BLaER1 treated with 17β-estradiol and CSF1 and Interleukin-3, amounts not matched to agents 10 nM and 100 nM (cell line): Measurements from ENCODE around the gene ADGRB3.
"Not testable (repeated sequence)": the region's sequence is repeated elsewhere in the genome, so short reads cannot be mapped to it uniquely, and the experiment has no call there.

Experiments
- H3K27ac ChIP-seq, 11 experiments: shearing (Covaris generic); formaldehyde crosslinking; 2 replicates each; pipeline ENCODE4 v1.8.1; 2022
- H3K27me3 ChIP-seq, 11 experiments: shearing (Covaris generic); formaldehyde crosslinking; 2 replicates each; pipeline ENCODE4 v1.8.1; 2022
- H3K36me3 ChIP-seq, 11 experiments: shearing (Covaris generic); formaldehyde crosslinking; 2 replicates each; pipeline ENCODE4 v1.8.1; 2022
- H3K4me1 ChIP-seq, 10 experiments: shearing (Covaris generic); formaldehyde crosslinking; 2 replicates each; pipeline ENCODE4 v1.8.1; 2022
- H3K4me2 ChIP-seq, 11 experiments: shearing (Covaris generic); formaldehyde crosslinking; 2 replicates each; pipeline ENCODE4 v1.8.1; 2022
- H3K4me3 ChIP-seq, 10 experiments: shearing (Covaris generic); formaldehyde crosslinking; 2 replicates each; pipeline ENCODE4 v1.8.1; 2022
- H3K9ac ChIP-seq, 11 experiments: shearing (Covaris generic); formaldehyde crosslinking; 2 replicates each; pipeline ENCODE4 v1.8.1; 2022
- H3K9me3 ChIP-seq, 11 experiments: shearing (Covaris generic); formaldehyde crosslinking; replicated peaks in 1 of 11; 2 replicates each; pipeline ENCODE4 v1.8.1; 2022
- H4K20me1 ChIP-seq, 11 experiments: shearing (Covaris generic); formaldehyde crosslinking; 2 replicates each; pipeline ENCODE4 v1.8.1; 2022
- Cebpa-rat ChIP-seq, 11 experiments: shearing (Covaris generic); IDR thresholded peaks; 2 replicates each; pipeline ENCODE4 v1.8.1; 2022

Gene ADGRB3

DNA sequence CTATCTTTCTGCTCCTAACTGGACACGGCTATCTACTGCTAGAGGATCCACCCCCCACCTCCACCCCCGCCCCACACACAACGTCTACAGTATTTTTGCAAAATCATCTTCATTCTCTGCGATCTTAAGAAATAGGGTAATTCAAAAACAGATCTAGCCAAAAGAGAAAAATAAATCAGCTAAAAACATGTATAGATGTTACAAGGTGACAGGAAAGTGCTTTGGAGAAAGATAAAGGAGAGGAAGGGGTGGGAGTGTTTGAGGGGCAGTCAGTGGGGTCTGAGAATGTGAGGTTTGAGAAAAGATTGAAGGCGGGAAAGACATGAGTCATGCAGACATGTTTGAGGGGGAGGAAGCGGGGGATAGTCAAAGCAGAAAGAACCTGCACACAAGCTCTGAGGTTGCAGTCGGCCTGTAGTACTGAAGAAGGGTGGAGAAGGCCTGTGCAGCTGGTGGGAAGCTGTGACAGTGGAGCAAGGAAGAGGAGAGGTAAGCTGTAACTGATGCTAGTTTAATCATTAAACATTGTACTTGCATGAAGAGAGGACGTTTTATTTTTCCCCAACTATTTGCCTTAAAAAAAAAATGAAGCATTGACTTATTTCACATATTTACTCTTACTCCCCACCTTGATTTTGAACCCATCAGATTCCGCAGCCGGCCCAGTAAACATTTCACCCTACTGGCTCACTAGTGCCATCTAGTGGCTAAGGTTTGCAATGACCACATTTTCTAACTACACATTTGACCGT is 332.6 kb downstream of the ADGRB3 start:
- Histone ChIP-seq H3K4me3 (no peak overlapping the region), H3K9me3 (no peaks in the 10 kb centered on the region), H3K4me2 (0 out of 22 replicates have a peak overlapping the region, but pooled peaks of 1 of the 11 experiments have one; percentile 12), H3K9ac (no peak overlapping the region), H3K27ac (no peak overlapping the region), H3K36me3 (no peaks in the 10 kb centered on the region), H3K27me3 (no peaks in the 10 kb centered on the region), H3K4me1 (peaks cover 0 to 4% (median 0%) of the 10 kb centered on the region in 10 experiments; a peak in 1 of 20 replicates), H4K20me1 (no peaks in the 10 kb centered on the region)
- no peak for TF ChIP-seq Cebpa-rat (IDR thresholded peaks at IDR 0.05)

DNA sequence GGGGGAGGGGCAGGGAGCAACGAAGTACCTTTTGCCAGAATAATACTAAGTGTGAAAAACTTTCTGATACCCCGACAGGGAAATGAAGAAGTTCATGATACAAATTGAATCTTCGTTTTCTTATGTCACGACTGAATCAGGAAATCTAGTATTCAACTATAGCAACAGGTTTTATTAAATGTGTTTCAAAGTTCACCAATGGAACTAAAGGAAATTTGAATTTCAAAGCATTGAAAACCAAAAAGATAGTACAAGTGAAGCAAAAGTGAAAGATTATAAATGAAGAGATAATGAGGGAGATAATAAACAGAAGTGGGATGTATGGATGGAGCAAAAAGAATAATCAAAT is 333.2 kb downstream of the ADGRB3 start:
- Histone ChIP-seq H3K27me3 (no peaks in the 10 kb centered on the region), H3K4me1 (peaks cover 0 to 4% (median 0%) of the 10 kb centered on the region in 10 experiments; a peak in 1 of 20 replicates), H3K9me3 (no peaks in the 10 kb centered on the region), H3K9ac (no peak overlapping the region), H3K4me2 (no peak overlapping the region), H3K27ac (no peak overlapping the region), H3K36me3 (no peaks in the 10 kb centered on the region), H3K4me3 (no peak overlapping the region), H4K20me1 (no peaks in the 10 kb centered on the region)
- TF ChIP-seq Cebpa-rat (IDR thresholded peaks at IDR 0.05): no peak

DNA sequence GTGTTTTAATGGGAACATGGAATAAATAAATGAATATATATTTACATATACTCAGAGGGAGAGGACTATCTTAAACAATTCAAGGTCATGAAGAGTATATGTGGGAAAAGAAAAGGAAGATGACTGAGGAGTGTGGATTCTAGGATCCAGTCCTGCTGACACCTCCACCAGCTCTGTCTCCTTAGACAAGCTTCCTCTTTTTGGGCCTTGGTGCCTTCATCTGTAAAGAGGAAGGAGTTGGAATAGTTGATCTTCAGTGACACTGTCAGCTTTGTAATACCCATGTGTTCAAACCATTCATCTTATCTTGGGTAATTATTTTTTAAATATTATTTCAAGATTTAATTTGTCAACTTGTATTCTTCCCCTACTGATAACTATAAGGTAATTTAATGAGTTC is 338.0 kb downstream of the ADGRB3 start:
- Histone ChIP-seq H4K20me1 (no peaks in the 10 kb centered on the region), H3K9ac (no peak overlapping the region), H3K27ac (no peak overlapping the region), H3K27me3 (no peaks in the 10 kb centered on the region), H3K9me3 (no peaks in the 10 kb centered on the region), H3K4me3 (no peak overlapping the region), H3K36me3 (no peaks in the 10 kb centered on the region), H3K4me1 (0 out of 20 replicates have a peak, but pooled peaks cover 0 to 1% (median 0%) of the 10 kb centered on the region in 10 experiments), H3K4me2 (no peak overlapping the region)
- TF ChIP-seq Cebpa-rat (IDR thresholded peaks at IDR 0.05): no peak

DNA sequence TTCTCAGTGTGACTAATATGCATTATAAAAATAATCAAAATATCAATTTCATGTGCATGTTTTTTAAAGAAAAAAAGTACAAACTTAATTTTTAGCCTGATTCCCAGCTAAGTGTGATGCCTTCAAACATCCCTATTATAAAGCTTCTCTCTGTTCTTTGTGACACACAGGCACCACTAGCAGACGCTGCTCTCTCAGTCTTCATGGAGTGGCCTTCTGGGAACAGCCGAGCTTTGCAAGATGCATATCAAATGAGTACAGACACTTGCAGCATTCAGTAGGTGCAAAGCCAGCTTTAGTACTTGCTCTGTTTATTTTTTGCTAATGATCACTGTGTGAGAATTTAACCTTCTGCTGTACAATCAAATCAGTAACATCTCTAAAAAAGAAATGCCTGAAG is 340.0 kb downstream of the ADGRB3 start:
- Histone ChIP-seq H3K27me3 (no peaks in the 10 kb centered on the region), H4K20me1 (no peaks in the 10 kb centered on the region), H3K4me1 (peaks cover 0 to 5% (median 0%) of the 10 kb centered on the region in 10 experiments; a peak in 1 of 20 replicates), H3K36me3 (no peaks in the 10 kb centered on the region), H3K9me3 (no peaks in the 10 kb centered on the region), H3K4me3 (no peak overlapping the region), H3K27ac (no peak overlapping the region), H3K9ac (no peak overlapping the region), H3K4me2 (no peak overlapping the region)
- TF ChIP-seq Cebpa-rat (IDR thresholded peaks at IDR 0.05): no peak

DNA sequence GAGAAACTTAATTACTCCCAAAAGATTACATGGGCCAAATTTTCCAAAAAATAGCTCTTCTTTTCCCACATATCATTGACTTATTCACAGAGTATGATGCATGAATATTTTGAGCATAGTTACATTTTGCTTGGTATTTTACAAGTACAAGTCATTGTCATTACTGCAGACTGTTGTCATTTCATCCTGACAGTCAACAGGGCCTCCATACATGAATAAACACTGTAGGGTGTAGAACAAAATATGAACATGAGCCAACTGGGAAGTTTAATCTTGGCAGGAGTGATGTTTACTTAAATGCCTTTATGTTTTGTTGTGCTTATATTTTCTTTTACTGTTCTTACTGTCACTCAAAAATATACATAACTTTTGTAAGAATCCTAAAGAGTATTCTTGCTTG is 340.7 kb downstream of the ADGRB3 start:
- no peak for TF ChIP-seq Cebpa-rat (IDR thresholded peaks at IDR 0.05)
- no peaks in the 10 kb centered on the region for H3K27me3 ChIP-seq
- no peak overlapping the region for H3K4me3 ChIP-seq
- H3K9ac ChIP-seq: no peak overlapping the region
- no peaks in the 10 kb centered on the region for H3K36me3 ChIP-seq
- H3K9me3 ChIP-seq: no peaks in the 10 kb centered on the region
- no peak overlapping the region for H3K27ac ChIP-seq
- H3K4me2 ChIP-seq: no peak overlapping the region
- H3K4me1 ChIP-seq: peaks cover 0 to 5% (median 0%) of the 10 kb centered on the region in 10 experiments; a peak in 1 of 20 replicates
- H4K20me1 ChIP-seq: no peaks in the 10 kb centered on the region

DNA sequence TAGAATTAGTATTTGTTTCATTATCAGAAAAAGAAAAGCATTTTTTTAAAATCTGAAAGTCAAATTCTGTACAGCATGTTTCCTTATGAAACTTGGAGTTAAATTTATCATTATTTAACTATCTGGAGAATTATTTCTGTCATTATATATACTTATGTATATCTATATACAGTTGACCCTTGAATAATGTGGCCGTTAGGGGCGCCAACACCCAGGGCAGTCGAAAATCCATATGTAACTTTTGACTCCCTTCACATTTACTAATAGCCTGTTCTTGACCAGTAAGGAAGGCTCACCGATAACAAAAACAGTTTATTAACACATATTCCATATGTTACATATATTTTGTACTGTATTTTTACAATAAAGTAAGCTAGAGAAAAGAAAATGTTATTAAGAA is 341.2 kb downstream of the ADGRB3 start:
- Histone ChIP-seq H3K36me3 (no peaks in the 10 kb centered on the region), H3K9me3 (no peaks in the 10 kb centered on the region), H3K4me2 (no peak overlapping the region), H3K27me3 (no peaks in the 10 kb centered on the region), H3K9ac (no peak overlapping the region), H4K20me1 (no peaks in the 10 kb centered on the region), H3K27ac (no peak overlapping the region), H3K4me3 (no peak overlapping the region), H3K4me1 (peaks cover 0 to 5% (median 0%) of the 10 kb centered on the region in 10 experiments; a peak in 1 of 20 replicates)
- no peak for TF ChIP-seq Cebpa-rat (IDR thresholded peaks at IDR 0.05)

DNA sequence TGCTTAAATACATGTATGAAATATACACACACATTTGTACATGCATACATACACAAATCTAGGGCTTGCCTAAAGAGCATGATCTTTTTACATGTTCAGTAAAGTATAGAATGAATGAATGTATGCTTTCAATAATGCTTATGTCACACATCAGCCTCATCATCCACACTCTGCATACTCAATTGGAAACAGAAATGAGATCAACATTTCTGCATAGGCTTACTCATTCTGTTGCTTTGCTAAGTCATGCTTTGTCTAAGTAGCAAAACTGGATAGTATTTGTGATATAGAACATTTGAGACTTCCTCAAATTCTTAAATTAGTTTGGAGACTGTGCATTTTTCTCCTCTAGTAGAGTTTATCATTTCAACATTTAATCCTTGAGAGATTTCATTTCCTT is 343.3 kb downstream of the ADGRB3 start:
- no peak for TF ChIP-seq Cebpa-rat (IDR thresholded peaks at IDR 0.05)

DNA sequence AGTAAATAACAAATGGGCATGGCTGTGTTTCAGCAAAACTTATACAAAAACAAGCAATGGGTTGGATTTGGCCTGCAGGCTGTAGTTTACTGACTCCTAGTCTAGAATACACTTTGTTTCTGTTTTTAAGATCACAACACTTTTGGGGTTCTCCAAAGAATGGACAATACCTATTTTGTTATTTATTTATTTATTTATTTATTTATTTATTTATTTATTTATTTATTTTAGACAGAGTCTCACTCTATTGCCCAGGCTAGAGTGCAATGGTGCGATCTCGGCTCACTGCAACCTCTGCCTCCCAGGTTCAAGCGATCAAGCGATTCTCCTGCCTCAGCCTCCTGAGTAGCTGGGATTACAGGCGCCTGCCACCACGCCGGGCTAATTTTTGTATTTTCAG is 346.6 kb downstream of the ADGRB3 start:
- not testable (repeated sequence) for H3K9me3 ChIP-seq, H3K4me2 ChIP-seq, H3K27me3 ChIP-seq, H3K4me1 ChIP-seq, H3K36me3 ChIP-seq, H3K4me3 ChIP-seq, H4K20me1 ChIP-seq, H3K27ac ChIP-seq, H3K9ac ChIP-seq

More for the DNA sequence above, 343.3 kb downstream of the ADGRB3 start:
- Histone ChIP-seq H4K20me1 (no peaks in the 10 kb centered on the region), H3K27ac (no peak overlapping the region), H3K4me3 (no peak overlapping the region), H3K27me3 (no peaks in the 10 kb centered on the region), H3K36me3 (no peaks in the 10 kb centered on the region), H3K9ac (no peak overlapping the region), H3K4me2 (no peak overlapping the region), H3K4me1 (peaks cover 0 to 5% (median 0%) of the 10 kb centered on the region in 10 experiments; a peak in 1 of 20 replicates), H3K9me3 (no peaks in the 10 kb centered on the region)

DNA sequence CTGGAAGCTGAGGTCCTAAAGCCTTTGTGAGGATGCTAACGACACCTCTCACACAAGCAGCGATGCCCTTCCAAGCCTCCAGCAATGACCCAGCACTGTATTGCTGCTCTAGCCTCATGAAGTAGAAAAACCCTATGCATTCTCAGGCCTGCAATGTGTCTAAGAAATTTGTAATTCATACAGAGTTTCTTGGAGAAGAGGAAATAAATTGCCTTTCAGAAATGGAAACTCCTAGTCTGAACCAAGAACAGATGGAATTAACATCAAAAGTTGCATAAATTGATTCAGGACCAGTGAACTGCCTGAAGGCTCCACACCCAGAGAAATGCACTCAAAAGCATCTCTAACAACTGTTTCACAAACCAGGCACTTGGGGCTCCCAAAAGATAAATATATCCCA is 353.6 kb downstream of the ADGRB3 start:
- Histone ChIP-seq H3K27me3 (no peaks in the 10 kb centered on the region), H3K27ac (no peak overlapping the region), H3K4me1 (no peaks in the 10 kb centered on the region), H3K9me3 (no peaks in the 10 kb centered on the region), H4K20me1 (no peaks in the 10 kb centered on the region), H3K36me3 (no peaks in the 10 kb centered on the region), H3K4me2 (no peak overlapping the region), H3K9ac (no peak overlapping the region), H3K4me3 (no peak overlapping the region)
- TF ChIP-seq Cebpa-rat (IDR thresholded peaks at IDR 0.05): no peak

DNA sequence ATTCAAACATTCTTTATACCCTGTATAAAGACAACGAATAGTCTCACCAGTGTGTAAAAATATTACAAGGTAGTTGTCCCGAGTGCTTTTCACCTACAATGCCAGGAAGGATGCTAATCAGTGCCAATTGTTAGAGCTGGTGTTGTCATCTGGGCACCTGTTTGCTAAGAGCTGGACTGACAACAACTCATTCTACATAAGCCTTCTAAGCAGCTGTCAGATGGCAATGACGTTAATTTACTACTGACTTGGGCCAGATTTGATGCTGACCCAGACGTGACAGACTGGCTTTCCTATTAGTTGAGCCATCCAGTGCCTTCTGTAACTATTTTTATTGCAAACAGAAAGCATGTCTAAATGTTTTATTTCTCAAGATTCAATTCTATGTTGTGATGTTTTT is 355.2 kb downstream of the ADGRB3 start:
- Histone ChIP-seq H3K9me3 (no peaks in the 10 kb centered on the region), H3K9ac (no peak overlapping the region), H3K4me3 (no peak overlapping the region), H4K20me1 (no peaks in the 10 kb centered on the region), H3K27me3 (no peaks in the 10 kb centered on the region), H3K36me3 (no peaks in the 10 kb centered on the region), H3K4me1 (no peaks in the 10 kb centered on the region), H3K4me2 (no peak overlapping the region), H3K27ac (no peak overlapping the region)
- TF ChIP-seq Cebpa-rat (IDR thresholded peaks at IDR 0.05): no peak
